K562 (cell line): Measurements from ENCODE around the gene CYP2A6. TPM values are rescaled to one million over a fixed set of nuclear protein-coding genes. Genes with fewer than 3 reads are reported as not detected.
A peak's percentile ranks its signal among the peaks of the same experiment; 100 is the strongest.
"Not testable (repeated sequence)": the region's sequence is repeated elsewhere in the genome, so short reads cannot be mapped to it uniquely, and the experiment has no call there.

Source experiments
- BACH1 ChIP-seq: fragments of 200-800 bp; sonication (Bioruptor generic); IDR thresholded peaks from 2 replicates; pipeline ENCODE4 v1.6.1; 2016; ENCODE audit warnings: missing genetic modification characterization, missing compliant biosample characterization
- CREB1 ChIP-seq, 2 experiments: sonication (generic) in 1 of 2; formaldehyde crosslinking in 1 of 2; IDR thresholded peaks; 2 replicates each; pipeline versions ENCODE4 v1.6.1 to v1.8.0; 2012 to 2022; ENCODE audit warnings: inconsistent platforms in 1 of 2, mild to moderate bottlenecking in 1 of 2, missing genetic modification reagents in 1 of 2, moderate library complexity in 1 of 2
- ELF1 ChIP-seq: fragments of 200-800 bp; sonication (Bioruptor generic); IDR thresholded peaks from 2 replicates; pipeline ENCODE4 v1.6.1; 2016; ENCODE audit warnings: missing genetic modification characterization, missing compliant biosample characterization
- HDAC1 ChIP-seq, 2 experiments: fragments of 450-650 bp; IDR thresholded peaks; 2 replicates each; pipeline ENCODE4 v1.6.1; 2016 to 2017; ENCODE audit warnings: inconsistent platforms in 1 of 2, mild to moderate bottlenecking in 1 of 2, moderate library complexity in 1 of 2
- MNT ChIP-seq, 2 experiments: fragments of 450-650 bp; conservative IDR thresholded peaks; 2 replicates each; pipeline ENCODE4 v1.6.1; 2017; ENCODE audit warnings: mild to moderate bottlenecking in 2 of 2, moderate library complexity in 2 of 2
- NFIC ChIP-seq: fragments of 450-650 bp; IDR thresholded peaks from 2 replicates; pipeline ENCODE4 v1.6.1; 2017; ENCODE audit warnings: mild to moderate bottlenecking, inconsistent platforms
- NR2C2 ChIP-seq, 2 experiments: fragments of 200-800 bp in 1 of 2; sonication (Bioruptor generic) in 1 of 2; sonication (generic) in 1 of 2; formaldehyde crosslinking in 1 of 2; IDR thresholded peaks; 2 replicates each; pipeline versions ENCODE4 v1.6.1 to v1.8.0; 2016 to 2022; ENCODE audit warnings: mild to moderate bottlenecking in 1 of 2, missing compliant biosample characterization in 1 of 2, missing genetic modification characterization in 1 of 2, missing genetic modification reagents in 1 of 2
- NRF1 ChIP-seq, 2 experiments: fragments of 450-650 bp; IDR thresholded peaks in 1 of 2; conservative IDR thresholded peaks in 1 of 2; 2 replicates each; pipeline ENCODE4 v1.6.1; 2014; ENCODE audit warnings: mild to moderate bottlenecking in 2 of 2
- POLR2AphosphoS5 ChIP-seq: IDR thresholded peaks from 2 replicates; pipeline ENCODE4 v1.6.1; 2011; ENCODE audit warnings: mild to moderate bottlenecking, low read depth, low read length, moderate library complexity; ENCODE audit not compliant: control insufficient read depth, insufficient read depth
- POLR2B ChIP-seq: fragments of 450-650 bp; IDR thresholded peaks from 2 replicates; pipeline ENCODE4 v1.6.1; 2018; ENCODE audit warnings: low read depth; ENCODE audit not compliant: partially characterized antibody
- RBM22 ChIP-seq: fragments of 200-400 bp; formaldehyde crosslinking; IDR thresholded peaks from 2 replicates; pipeline ENCODE4 v1.6.1; 2018; ENCODE audit warnings: low read length, low read depth; ENCODE audit not compliant: poor library complexity, severe bottlenecking
- SAP30 ChIP-seq: fragments of 200-600 bp; sonication (generic); IDR thresholded peaks from 2 replicates; pipeline ENCODE4 v1.6.1; 2012; ENCODE audit warnings: borderline replicate concordance, low read depth, mild to moderate bottlenecking, moderate library complexity, low read length, control low read depth, inconsistent platforms; ENCODE audit not compliant: insufficient read depth, poor library complexity, severe bottlenecking
- SUPT5H ChIP-seq: fragments of 450-650 bp; IDR thresholded peaks from 2 replicates; pipeline ENCODE4 v1.6.1; 2016
- polyA plus RNA-seq, 8 experiments: library from polyadenylated mRNA; depleted of rRNA in 4 of 8; stranded (reverse) in 5 of 8; unstranded in 3 of 8; fragments of >200 nt; fragmentation: Nextera tagmentation in 2 of 8; fragmentation: Illumina TruSeq in 1 of 8; extraction: Ambion mirVana in 2 of 8; extraction: Trizol in 1 of 8; gene quantifications; 2 replicates each; pipeline versions ENCODE4 v1.2.1 to v1.2.3, GENCODE V29; 2011 to 2014; ENCODE audit warnings: inconsistent platforms in 1 of 8, missing spikeins in 1 of 8
- total RNA-seq, 7 experiments: library from RNA; depleted of rRNA in 6 of 7; stranded (reverse); fragments of >200 nt in 6 of 7; fragmentation: Illumina TruSeq in 2 of 7; extraction: Trizol in 2 of 7; gene quantifications; 2 replicates each; pipeline versions ENCODE4 v1.2.1 to v1.2.3, GENCODE V29; 2011 to 2021; ENCODE audit warnings: low replicate concordance in 1 of 7
- TF ChIP-seq, protein P1 (sequence below): fragments of 450-650 bp; IDR thresholded peaks from 2 replicates; pipeline ENCODE4 v1.6.1; 2016; ENCODE audit warnings: borderline replicate concordance
- TF ChIP-seq, protein P2 (sequence below): fragments of 200-800 bp; sonication (Bioruptor generic); IDR thresholded peaks from 2 replicates; pipeline ENCODE4 v1.6.1; 2017; ENCODE audit warnings: missing genetic modification characterization, missing compliant biosample characterization
- TF ChIP-seq, protein P3 (sequence below): fragments of 450-650 bp; IDR thresholded peaks from 2 replicates; pipeline ENCODE4 v1.6.1; 2018; ENCODE audit not compliant: partially characterized antibody

The CYP2A6 gene
- total and polyA plus RNA-seq, 9 of the 15 experiments (the other 6 are each of a cell fraction or from before 2014, with no cell fraction given) = 0.31 TPM; not detected in 8

DNA sequence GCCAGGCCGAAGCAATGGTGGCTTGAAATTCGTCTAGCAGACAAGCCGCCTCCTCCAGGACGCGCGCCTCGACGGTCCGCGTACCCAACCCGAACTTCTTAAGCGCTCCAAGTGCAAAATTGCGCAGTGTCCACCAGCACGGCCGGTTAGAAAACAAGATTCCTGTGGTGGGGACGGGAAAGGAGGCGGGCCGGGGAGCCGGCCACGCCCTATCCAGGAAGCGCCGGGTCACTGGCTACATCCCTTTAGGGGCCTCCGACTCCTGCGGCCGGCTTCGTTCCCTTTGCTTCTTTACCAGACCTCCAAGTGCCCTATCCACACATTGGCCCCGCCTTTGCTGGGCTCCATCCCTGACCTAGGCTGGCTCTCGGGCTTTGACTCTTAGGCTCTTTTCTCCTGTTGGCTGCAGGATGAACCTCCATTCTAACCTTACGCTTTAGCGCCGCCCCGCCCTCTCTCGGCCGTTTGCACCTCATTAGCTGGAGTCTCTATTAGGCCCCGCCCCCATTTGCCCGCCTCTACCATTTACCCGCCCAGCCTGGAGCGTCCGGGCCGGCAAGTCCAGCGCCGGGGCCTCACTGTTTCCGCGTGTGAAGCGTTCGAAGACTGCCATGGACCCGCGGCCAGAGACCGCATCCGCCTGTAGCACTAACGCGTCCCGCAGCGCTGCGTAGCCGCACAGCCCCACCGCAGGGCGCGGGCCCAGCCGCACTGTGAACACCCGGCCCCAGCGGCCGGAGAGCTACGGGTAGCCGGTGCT lies 39.4 kb downstream of the CYP2A6 start (continued):
- TF ChIP-seq SAP30 (peak; percentile 18), POLR2AphosphoS5 (0 out of 2 replicates have a peak, but pooled peaks have one; percentile 30), BACH1 (0 out of 2 replicates have a peak, but pooled peaks have one; percentile 23), NRF1 (conservative IDR thresholded peaks at IDR 0.05 in 1 of 2, IDR thresholded peaks at IDR 0.05 in 1 of 2) (peak; percentile 57 to 60), RBM22 (peak; percentile 30), ELF1 (tag) (peak; percentile 65; the same call in 1 of the 2 replicates), MNT (conservative IDR thresholded peaks at IDR 0.05) (peak in 1 of 2 experiments; percentile 59; a peak in 1 of 4 replicates), SUPT5H (peak; percentile 53), NR2C2 (tag; IDR thresholded peaks at IDR 0.05) (peak; percentile 77; the same call in 1 of the 2 replicates), NFIC (peak; percentile 28), HDAC1 (IDR thresholded peaks at IDR 0.05) (0 out of 4 replicates have a peak, but pooled peaks of 1 of the 2 experiments have one; percentile 18), CREB1 (CRISPR knock-in tag; IDR thresholded peaks at IDR 0.05) (0 out of 2 replicates have a peak, but pooled peaks have one; percentile 17), POLR2B (peak; percentile 41)
- TF ChIP-seq, protein P1, sequence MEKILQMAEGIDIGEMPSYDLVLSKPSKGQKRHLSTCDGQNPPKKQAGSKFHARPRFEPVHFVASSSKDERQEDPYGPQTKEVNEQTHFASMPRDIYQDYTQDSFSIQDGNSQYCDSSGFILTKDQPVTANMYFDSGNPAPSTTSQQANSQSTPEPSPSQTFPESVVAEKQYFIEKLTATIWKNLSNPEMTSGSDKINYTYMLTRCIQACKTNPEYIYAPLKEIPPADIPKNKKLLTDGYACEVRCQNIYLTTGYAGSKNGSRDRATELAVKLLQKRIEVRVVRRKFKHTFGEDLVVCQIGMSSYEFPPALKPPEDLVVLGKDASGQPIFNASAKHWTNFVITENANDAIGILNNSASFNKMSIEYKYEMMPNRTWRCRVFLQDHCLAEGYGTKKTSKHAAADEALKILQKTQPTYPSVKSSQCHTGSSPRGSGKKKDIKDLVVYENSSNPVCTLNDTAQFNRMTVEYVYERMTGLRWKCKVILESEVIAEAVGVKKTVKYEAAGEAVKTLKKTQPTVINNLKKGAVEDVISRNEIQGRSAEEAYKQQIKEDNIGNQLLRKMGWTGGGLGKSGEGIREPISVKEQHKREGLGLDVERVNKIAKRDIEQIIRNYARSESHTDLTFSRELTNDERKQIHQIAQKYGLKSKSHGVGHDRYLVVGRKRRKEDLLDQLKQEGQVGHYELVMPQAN = peak; percentile 36; the same call in 1 of the 2 replicates
- TF ChIP-seq, protein P2, sequence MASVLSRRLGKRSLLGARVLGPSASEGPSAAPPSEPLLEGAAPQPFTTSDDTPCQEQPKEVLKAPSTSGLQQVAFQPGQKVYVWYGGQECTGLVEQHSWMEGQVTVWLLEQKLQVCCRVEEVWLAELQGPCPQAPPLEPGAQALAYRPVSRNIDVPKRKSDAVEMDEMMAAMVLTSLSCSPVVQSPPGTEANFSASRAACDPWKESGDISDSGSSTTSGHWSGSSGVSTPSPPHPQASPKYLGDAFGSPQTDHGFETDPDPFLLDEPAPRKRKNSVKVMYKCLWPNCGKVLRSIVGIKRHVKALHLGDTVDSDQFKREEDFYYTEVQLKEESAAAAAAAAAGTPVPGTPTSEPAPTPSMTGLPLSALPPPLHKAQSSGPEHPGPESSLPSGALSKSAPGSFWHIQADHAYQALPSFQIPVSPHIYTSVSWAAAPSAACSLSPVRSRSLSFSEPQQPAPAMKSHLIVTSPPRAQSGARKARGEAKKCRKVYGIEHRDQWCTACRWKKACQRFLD (CRISPR knock-in tag) = 0 out of 2 replicates have a peak, but pooled peaks have one; percentile 31
- not testable (repeated sequence) for TF ChIP-seq NR2C2 (CRISPR knock-in tag; IDR thresholded peaks at IDR 0.05); CREB1 (IDR thresholded peaks at IDR 0.05)
- TF ChIP-seq, protein P3, sequence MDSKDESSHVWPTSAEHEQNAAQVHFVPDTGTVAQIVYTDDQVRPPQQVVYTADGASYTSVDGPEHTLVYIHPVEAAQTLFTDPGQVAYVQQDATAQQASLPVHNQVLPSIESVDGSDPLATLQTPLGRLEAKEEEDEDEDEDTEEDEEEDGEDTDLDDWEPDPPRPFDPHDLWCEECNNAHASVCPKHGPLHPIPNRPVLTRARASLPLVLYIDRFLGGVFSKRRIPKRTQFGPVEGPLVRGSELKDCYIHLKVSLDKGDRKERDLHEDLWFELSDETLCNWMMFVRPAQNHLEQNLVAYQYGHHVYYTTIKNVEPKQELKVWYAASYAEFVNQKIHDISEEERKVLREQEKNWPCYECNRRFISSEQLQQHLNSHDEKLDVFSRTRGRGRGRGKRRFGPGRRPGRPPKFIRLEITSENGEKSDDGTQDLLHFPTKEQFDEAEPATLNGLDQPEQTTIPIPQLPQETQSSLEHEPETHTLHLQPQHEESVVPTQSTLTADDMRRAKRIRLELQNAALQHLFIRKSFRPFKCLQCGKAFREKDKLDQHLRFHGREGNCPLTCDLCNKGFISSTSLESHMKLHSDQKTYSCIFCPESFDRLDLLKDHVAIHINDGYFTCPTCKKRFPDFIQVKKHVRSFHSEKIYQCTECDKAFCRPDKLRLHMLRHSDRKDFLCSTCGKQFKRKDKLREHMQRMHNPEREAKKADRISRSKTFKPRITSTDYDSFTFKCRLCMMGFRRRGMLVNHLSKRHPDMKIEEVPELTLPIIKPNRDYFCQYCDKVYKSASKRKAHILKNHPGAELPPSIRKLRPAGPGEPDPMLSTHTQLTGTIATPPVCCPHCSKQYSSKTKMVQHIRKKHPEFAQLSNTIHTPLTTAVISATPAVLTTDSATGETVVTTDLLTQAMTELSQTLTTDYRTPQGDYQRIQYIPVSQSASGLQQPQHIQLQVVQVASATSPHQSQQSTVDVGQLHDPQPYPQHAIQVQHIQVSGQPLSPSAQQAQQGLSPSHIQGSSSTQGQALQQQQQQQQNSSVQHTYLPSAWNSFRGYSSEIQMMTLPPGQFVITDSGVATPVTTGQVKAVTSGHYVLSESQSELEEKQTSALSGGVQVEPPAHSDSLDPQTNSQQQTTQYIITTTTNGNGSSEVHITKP = peak; percentile 86
